Stimulated activated effector memory CD8-positive, alpha-beta T cell treated with anti-CD3 and anti-CD28 coated beads, Interleukin-12 subunit alpha, Interleukin-12 subunit beta, amount 100 ng/mL, for 72 hours (primary cell): ENCODE data around the gene DRG2.
A peak's percentile ranks its signal among the peaks of the same experiment; 100 is the strongest.

ENCODE experiments used
- ATAC-seq: fragments of 150-1000 bp; cut with Tn5 transposase; 2 replicates; pipeline ENCODE4 v1.10.0; 2021
- DNase-seq, 2 donors: peaks; one replicate each; pipeline ENCODE4 v3.0.0; 2021 to 2022; ENCODE audit warnings: low spot score in 2 of 2
- H3K27ac Mint-ChIP-seq: one replicate; pipeline ENCODE4 v1.8.0; 2022; ENCODE audit warnings: mild to moderate bottlenecking, mixed read lengths
- H3K36me3 Mint-ChIP-seq: one replicate; pipeline ENCODE4 v1.8.0; 2022; ENCODE audit warnings: mild to moderate bottlenecking, mixed read lengths
- H3K4me1 Mint-ChIP-seq: one replicate; pipeline ENCODE4 v1.8.0; 2022; ENCODE audit warnings: mixed read lengths
- H3K4me3 Mint-ChIP-seq: one replicate; pipeline ENCODE4 v1.8.0; 2022; ENCODE audit warnings: mild to moderate bottlenecking, mixed read lengths
- H3K9me3 Mint-ChIP-seq: one replicate; pipeline ENCODE4 v1.8.0; 2022; ENCODE audit warnings: mixed read lengths

Gene DRG2

GRCh38 chr17:18087610-18088491 lies at the start of gene DRG2:
TSS of gene DRG2 (plus strand) at chr17:18087948. CDS start at chr17:18088024, 76 bp downstream.
- DNase-seq (peak; percentile 95 to 98), ATAC-seq (peak; percentile 98)
- Mint-ChIP-seq H3K9me3 (no peaks in the 10 kb centered on the region), H3K4me3 (peak within 1 kb of the TSS; percentile 98), H3K27ac (peak within 1 kb of the TSS; percentile 98), H3K36me3 (peaks cover 26% of the 10 kb centered on the region), H3K4me1 (peaks cover 27% of the 10 kb centered on the region)

GRCh38 chr17:18038149-18038850 lies 49.4 kb upstream of the DRG2 start:
- ATAC-seq (peak; percentile 63), DNase-seq (peak in 1 of 2 donors; percentile 64)
- H3K27ac Mint-ChIP-seq = peak overlapping the region; percentile 90
- H3K9me3 Mint-ChIP-seq = no peaks in the 10 kb centered on the region
- H3K4me1 Mint-ChIP-seq = peaks cover 63% of the 10 kb centered on the region
- H3K36me3 Mint-ChIP-seq = peaks cover 20% of the 10 kb centered on the region
- H3K4me3 Mint-ChIP-seq = peak overlapping the region; percentile 88

- DNase-seq = peak; percentile 97 to 100
These were observed 48.8 kb upstream of the DRG2 start, which contains the start of the genes ATPAF2 and GID4 for GRCh38 chr17:18038861-18039534. TSS of gene ATPAF2 (minus strand) at chr17:18039168. CDS start at chr17:18039013, 155 bp downstream. TSS of gene GID4 (plus strand) at chr17:18039408. CDS start at chr17:18039465, 57 bp downstream.

GRCh38 chr17:18039535-18040260 lies 48.0 kb upstream of the DRG2 start:
- peak overlapping the region; percentile 88 for H3K4me3 Mint-ChIP-seq
- H3K36me3 Mint-ChIP-seq = peaks cover 20% of the 10 kb centered on the region
- H3K27ac Mint-ChIP-seq = peak overlapping the region; percentile 90
- H3K4me1 Mint-ChIP-seq = peaks cover 55% of the 10 kb centered on the region
- H3K9me3 Mint-ChIP-seq = no peaks in the 10 kb centered on the region
- DNase-seq (peak in 1 of 2 donors; percentile 26), ATAC-seq (peak; percentile 38)

More at GRCh38 chr17:18038861-18039534, 48.8 kb upstream of the DRG2 start, which contains the start of the genes ATPAF2 and GID4:
- Mint-ChIP-seq H3K27ac (peak within 1 kb of the TSS; percentile 90), H3K36me3 (peaks cover 20% of the 10 kb centered on the region), H3K4me3 (peak within 1 kb of the TSS; percentile 88), H3K9me3 (no peaks in the 10 kb centered on the region), H3K4me1 (peaks cover 56% of the 10 kb centered on the region)
- peak; percentile 94 for ATAC-seq

- Mint-ChIP-seq H3K36me3 (peaks cover 24% of the 10 kb centered on the region), H3K9me3 (no peaks in the 10 kb centered on the region), H3K4me1 (peaks cover 55% of the 10 kb centered on the region), H3K4me3 (peak overlapping the region; percentile 88), H3K27ac (peak overlapping the region; percentile 90)
- DNase-seq (peak in 1 of 2 donors; percentile 56), ATAC-seq (no peak)
These were observed 47.4 kb upstream of the DRG2 start for GRCh38 chr17:18040261-18040858.

- ATAC-seq (no peak), DNase-seq (no peak)
- H3K27ac Mint-ChIP-seq = peak overlapping the region; percentile 39
- peak overlapping the region; percentile 88 for H3K4me3 Mint-ChIP-seq
- H3K4me1 Mint-ChIP-seq = peaks cover 55% of the 10 kb centered on the region
- H3K36me3 Mint-ChIP-seq = peaks cover 27% of the 10 kb centered on the region
- H3K9me3 Mint-ChIP-seq = no peaks in the 10 kb centered on the region
These were observed 46.0 kb upstream of the DRG2 start for GRCh38 chr17:18041776-18042175.

GRCh38 chr17:18042983-18043382 lies 44.8 kb upstream of the DRG2 start:
- no peak for DNase-seq
- H3K27ac Mint-ChIP-seq = no peak overlapping the region

GRCh38 chr17:18043491-18043890 lies 44.3 kb upstream of the DRG2 start:
- Mint-ChIP-seq H3K4me1 (peaks cover 39% of the 10 kb centered on the region), H3K9me3 (no peaks in the 10 kb centered on the region), H3K36me3 (peaks cover 36% of the 10 kb centered on the region), H3K4me3 (no peak overlapping the region), H3K27ac (no peak overlapping the region)
- DNase-seq (no peak), ATAC-seq (no peak)

More at GRCh38 chr17:18042983-18043382, 44.8 kb upstream of the DRG2 start:
- no peak for ATAC-seq
- peaks cover 43% of the 10 kb centered on the region for H3K4me1 Mint-ChIP-seq
- peaks cover 36% of the 10 kb centered on the region for H3K36me3 Mint-ChIP-seq
- H3K4me3 Mint-ChIP-seq = no peak overlapping the region
- H3K9me3 Mint-ChIP-seq = no peaks in the 10 kb centered on the region

- Mint-ChIP-seq H3K36me3 (peaks cover 35% of the 10 kb centered on the region), H3K4me3 (no peak overlapping the region), H3K9me3 (no peaks in the 10 kb centered on the region), H3K27ac (no peak overlapping the region), H3K4me1 (peaks cover 33% of the 10 kb centered on the region)
- no peak for ATAC-seq
- no peak for DNase-seq
These were observed 43.1 kb upstream of the DRG2 start for GRCh38 chr17:18044609-18045008.

- no peak for ATAC-seq
- no peaks in the 10 kb centered on the region for H3K9me3 Mint-ChIP-seq
These were observed 41.9 kb upstream of the DRG2 start for GRCh38 chr17:18045691-18046350.

GRCh38 chr17:18055597-18055996 lies 32.2 kb upstream of the DRG2 start:
- Mint-ChIP-seq H3K27ac (no peak overlapping the region), H3K9me3 (no peaks in the 10 kb centered on the region), H3K4me3 (no peak overlapping the region), H3K4me1 (no peaks in the 10 kb centered on the region), H3K36me3 (peaks cover 69% of the 10 kb centered on the region)
- ATAC-seq (no peak), DNase-seq (no peak)

More at GRCh38 chr17:18045691-18046350, 41.9 kb upstream of the DRG2 start:
- Mint-ChIP-seq H3K4me3 (no peak overlapping the region), H3K27ac (no peak overlapping the region), H3K36me3 (peaks cover 35% of the 10 kb centered on the region), H3K4me1 (peaks cover 22% of the 10 kb centered on the region)
- DNase-seq = no peak

GRCh38 chr17:18056214-18056613 lies 31.5 kb upstream of the DRG2 start:
- Mint-ChIP-seq H3K9me3 (no peaks in the 10 kb centered on the region), H3K36me3 (peaks cover 75% of the 10 kb centered on the region), H3K4me3 (no peak overlapping the region), H3K4me1 (no peaks in the 10 kb centered on the region), H3K27ac (no peak overlapping the region)
- DNase-seq (no peak), ATAC-seq (no peak)

- Mint-ChIP-seq H3K36me3 (peaks cover 93% of the 10 kb centered on the region), H3K4me1 (no peaks in the 10 kb centered on the region), H3K27ac (no peak overlapping the region), H3K4me3 (no peak overlapping the region), H3K9me3 (no peaks in the 10 kb centered on the region)
- DNase-seq = no peak
- ATAC-seq = no peak
These were observed 28.5 kb upstream of the DRG2 start for GRCh38 chr17:18059283-18059682.

- H3K36me3 Mint-ChIP-seq = peaks cover 61% of the 10 kb centered on the region
- no peak for ATAC-seq
- DNase-seq = no peak
- H3K4me3 Mint-ChIP-seq = no peak overlapping the region
- no peak overlapping the region for H3K27ac Mint-ChIP-seq
- H3K4me1 Mint-ChIP-seq = no peaks in the 10 kb centered on the region
- H3K9me3 Mint-ChIP-seq = no peaks in the 10 kb centered on the region
These were observed 23.7 kb upstream of the DRG2 start for GRCh38 chr17:18064053-18064452.
